HEK293T (cell line): ENCODE measurements around the gene EXOSC9.

Source experiments
- CTBP1 ChIP-seq: fragments of 450-650 bp; IDR thresholded peaks from 2 replicates; pipeline ENCODE4 v1.6.1; 2016; ENCODE audit warnings: borderline replicate concordance
- ELF4 ChIP-seq: fragments of 450-650 bp; IDR thresholded peaks from 2 replicates; pipeline ENCODE4 v1.6.1; 2017; ENCODE audit warnings: antibody characterized with exemption
- FOXA1 ChIP-seq: fragments of 450-650 bp; IDR thresholded peaks from 2 replicates; pipeline ENCODE4 v1.6.1; 2016; ENCODE audit warnings: mild to moderate bottlenecking
- NFRKB ChIP-seq: fragments of 450-650 bp; IDR thresholded peaks from 2 replicates; pipeline ENCODE4 v1.6.1; 2016; ENCODE audit warnings: mild to moderate bottlenecking, moderate library complexity
- TARDBP ChIP-seq: fragments of 450-650 bp; IDR thresholded peaks from 2 replicates; pipeline ENCODE4 v1.6.1; 2016
- ZNF384 ChIP-seq: fragments of 450-650 bp; IDR thresholded peaks from 2 replicates; pipeline ENCODE4 v1.6.1; 2016

- TF ChIP-seq NFRKB: no peak
- TF ChIP-seq CTBP1: no peak
- TF ChIP-seq TARDBP: no peak
- no peak for TF ChIP-seq ZNF384
- no peak for TF ChIP-seq FOXA1
- no peak for TF ChIP-seq ELF4
Measured at GRCh38 chr4:121819216-121819965, 18.3 kb downstream of the EXOSC9 start.
